Fibroblast of mammary gland (primary cell): ENCODE data around the gene CLCN4.

Experiments
- DNase-seq: peaks from one replicate; pipeline ENCODE4 v3.0.0-alpha.2; 2010; ENCODE audit warnings: low read depth
- H3K4me3 ChIP-seq: 2 replicates; pipeline ENCODE4 v1.5.1; 2011; ENCODE audit warnings: low read depth, mild to moderate bottlenecking, low read length, moderate library complexity; ENCODE audit not compliant: control insufficient read depth
- TF ChIP-seq, protein P1 (sequence below): conservative IDR thresholded peaks from 2 replicates; pipeline ENCODE4 v1.5.1; 2011; ENCODE audit warnings: low read depth, low read length, inconsistent platforms; ENCODE audit not compliant: control insufficient read depth, insufficient read depth

CLCN4 gene

GRCh38 chrX:10168226-10168625 lies 11.5 kb downstream of the CLCN4 start:
- TF ChIP-seq, protein P1, sequence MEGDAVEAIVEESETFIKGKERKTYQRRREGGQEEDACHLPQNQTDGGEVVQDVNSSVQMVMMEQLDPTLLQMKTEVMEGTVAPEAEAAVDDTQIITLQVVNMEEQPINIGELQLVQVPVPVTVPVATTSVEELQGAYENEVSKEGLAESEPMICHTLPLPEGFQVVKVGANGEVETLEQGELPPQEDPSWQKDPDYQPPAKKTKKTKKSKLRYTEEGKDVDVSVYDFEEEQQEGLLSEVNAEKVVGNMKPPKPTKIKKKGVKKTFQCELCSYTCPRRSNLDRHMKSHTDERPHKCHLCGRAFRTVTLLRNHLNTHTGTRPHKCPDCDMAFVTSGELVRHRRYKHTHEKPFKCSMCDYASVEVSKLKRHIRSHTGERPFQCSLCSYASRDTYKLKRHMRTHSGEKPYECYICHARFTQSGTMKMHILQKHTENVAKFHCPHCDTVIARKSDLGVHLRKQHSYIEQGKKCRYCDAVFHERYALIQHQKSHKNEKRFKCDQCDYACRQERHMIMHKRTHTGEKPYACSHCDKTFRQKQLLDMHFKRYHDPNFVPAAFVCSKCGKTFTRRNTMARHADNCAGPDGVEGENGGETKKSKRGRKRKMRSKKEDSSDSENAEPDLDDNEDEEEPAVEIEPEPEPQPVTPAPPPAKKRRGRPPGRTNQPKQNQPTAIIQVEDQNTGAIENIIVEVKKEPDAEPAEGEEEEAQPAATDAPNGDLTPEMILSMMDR: no peak
- H3K4me3 ChIP-seq: no peak overlapping the region
- no peak for DNase-seq

GRCh38 chrX:10169175-10169574 lies 12.4 kb downstream of the CLCN4 start:
- TF ChIP-seq, protein P1: no peak
- DNase-seq: no peak
- H3K4me3 ChIP-seq: no peak overlapping the region

DNA sequence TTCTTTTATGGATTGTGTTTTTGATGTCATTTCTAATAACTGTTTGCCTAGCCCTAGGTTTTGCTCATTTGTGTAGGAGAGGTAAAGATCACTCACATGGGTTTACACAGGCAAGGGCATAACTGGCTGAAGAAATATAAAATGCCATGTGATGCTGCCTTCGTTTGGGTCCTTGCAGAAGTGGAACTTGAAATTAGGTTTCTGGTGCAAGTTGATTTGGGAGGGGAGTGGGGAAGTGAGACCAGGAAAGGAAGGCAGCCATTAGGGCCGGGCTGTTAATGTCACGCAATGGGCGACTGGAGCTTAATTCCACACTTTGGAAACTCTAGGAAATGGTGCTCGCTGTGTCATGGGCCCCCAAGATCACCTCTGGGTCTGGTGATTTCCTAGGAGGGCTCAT lies 14.5 kb downstream of the CLCN4 start:
- TF ChIP-seq, protein P1: no peak
- no peak overlapping the region for H3K4me3 ChIP-seq
- no peak for DNase-seq

GRCh38 chrX:10172877-10173276 lies 16.1 kb downstream of the CLCN4 start:
- no peak for DNase-seq
- TF ChIP-seq, protein P1: no peak
- H3K4me3 ChIP-seq: peak overlapping the region; percentile 31

DNA sequence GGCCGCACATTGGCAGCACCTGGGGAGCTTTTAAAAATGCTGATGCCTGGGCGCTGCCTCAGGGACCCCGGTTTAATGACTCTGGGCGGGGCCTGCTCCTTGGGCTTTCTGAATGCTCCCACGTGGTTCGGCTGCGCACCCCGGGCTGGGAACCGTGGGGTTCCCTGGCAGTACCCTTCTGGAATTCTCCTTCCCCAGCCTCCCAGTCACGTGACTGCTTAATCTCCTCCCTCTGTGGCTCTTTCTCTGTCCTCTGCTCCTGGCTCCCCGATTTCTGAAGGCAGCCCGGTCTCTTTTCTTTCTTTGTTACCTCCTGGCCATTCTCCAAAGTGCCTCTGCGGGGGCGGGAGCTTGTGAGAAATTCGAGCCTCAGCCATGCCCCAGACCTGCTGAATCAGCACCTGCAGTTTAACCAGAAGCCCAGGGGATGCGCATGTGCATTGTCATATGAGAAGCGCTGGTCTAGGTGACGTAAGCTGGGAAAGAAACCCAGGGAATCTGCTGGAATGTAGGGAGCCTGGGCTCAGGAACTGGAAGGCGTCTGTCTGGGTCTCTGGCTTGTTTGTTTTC lies 16.6 kb downstream of the CLCN4 start:
- peak; percentile 93 for DNase-seq
- TF ChIP-seq, protein P1: no peak
- H3K4me3 ChIP-seq: peak overlapping the region; percentile 31

- TF ChIP-seq, protein P1: no peak
- DNase-seq: no peak
- H3K4me3 ChIP-seq: no peak overlapping the region
Measured at GRCh38 chrX:10174051-10174450, 17.3 kb downstream of the CLCN4 start.

DNA sequence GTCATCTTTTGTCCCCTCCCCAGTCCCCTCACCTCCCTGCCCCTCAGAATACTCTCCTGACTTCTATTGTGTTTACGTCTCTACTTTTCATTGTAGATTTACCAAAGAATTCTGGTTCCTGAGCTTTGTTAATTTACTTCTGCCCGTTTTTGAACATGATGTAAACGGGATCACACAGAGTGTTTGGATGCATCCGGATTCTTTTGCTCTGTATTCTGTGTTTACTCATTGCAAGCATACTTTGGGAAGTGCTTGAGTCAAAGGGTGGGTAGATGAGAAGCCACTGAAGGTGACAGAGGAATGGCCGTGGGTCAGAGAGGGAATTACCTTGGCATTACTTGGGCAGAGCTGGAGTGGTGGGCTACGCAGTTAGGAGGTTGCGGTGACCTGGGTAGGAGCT lies 18.0 kb downstream of the CLCN4 start:
- TF ChIP-seq, protein P1: no peak
- DNase-seq: no peak
- no peak overlapping the region for H3K4me3 ChIP-seq
